Measurements from ENCODE around the gene DDR1.

DNA sequence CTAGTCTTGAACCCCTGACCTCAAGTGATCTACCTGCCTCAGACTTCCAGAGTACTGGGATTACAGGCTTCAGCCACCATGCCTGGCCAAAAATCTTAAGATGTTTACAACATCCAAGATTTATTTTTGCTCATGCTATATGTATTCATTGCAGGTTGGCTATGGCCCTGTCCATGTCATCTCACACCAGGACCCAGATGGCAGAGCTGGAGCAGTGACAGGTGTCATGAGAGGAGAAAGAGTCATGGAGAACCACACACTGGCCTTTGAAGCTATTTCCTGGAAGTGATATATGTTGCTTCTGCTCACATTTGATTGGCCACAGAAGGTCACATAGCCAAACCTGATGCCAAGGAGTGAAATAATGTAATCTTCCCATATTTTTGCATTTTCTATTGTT, 13.8 kb upstream of the DDR1 start:
- TF ChIP-seq, protein P1, sequence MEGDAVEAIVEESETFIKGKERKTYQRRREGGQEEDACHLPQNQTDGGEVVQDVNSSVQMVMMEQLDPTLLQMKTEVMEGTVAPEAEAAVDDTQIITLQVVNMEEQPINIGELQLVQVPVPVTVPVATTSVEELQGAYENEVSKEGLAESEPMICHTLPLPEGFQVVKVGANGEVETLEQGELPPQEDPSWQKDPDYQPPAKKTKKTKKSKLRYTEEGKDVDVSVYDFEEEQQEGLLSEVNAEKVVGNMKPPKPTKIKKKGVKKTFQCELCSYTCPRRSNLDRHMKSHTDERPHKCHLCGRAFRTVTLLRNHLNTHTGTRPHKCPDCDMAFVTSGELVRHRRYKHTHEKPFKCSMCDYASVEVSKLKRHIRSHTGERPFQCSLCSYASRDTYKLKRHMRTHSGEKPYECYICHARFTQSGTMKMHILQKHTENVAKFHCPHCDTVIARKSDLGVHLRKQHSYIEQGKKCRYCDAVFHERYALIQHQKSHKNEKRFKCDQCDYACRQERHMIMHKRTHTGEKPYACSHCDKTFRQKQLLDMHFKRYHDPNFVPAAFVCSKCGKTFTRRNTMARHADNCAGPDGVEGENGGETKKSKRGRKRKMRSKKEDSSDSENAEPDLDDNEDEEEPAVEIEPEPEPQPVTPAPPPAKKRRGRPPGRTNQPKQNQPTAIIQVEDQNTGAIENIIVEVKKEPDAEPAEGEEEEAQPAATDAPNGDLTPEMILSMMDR (optimal IDR thresholded peaks at IDR 0.05 in 1 of 3, IDR thresholded peaks at IDR 0.05 in 1 of 3, conservative IDR thresholded peaks at IDR 0.05 in 1 of 3; ENCODE audit: extremely low read depth in 1 of 3, insufficient read depth in 2 of 3, low read length in 3 of 3) = no peak
- no peak for TF ChIP-seq EZH2 (IDR thresholded peaks at IDR 0.05; ENCODE audit: low read length)
